Heart right ventricle (tissue), 16 donors: ENCODE data around the gene PFDN1. TPM values are rescaled to one million over a fixed set of nuclear protein-coding genes. Genes with fewer than 3 reads are reported as not detected.

Experiments
- ATAC-seq, 8 donors: fragments of 200-7000 bp; cut with Tn5 transposase; one replicate each; pipeline ENCODE4 v1.9.1; 2020; ENCODE audit warnings: mild to moderate bottlenecking in 8 of 8, moderate library complexity in 8 of 8, moderate number of reproducible peaks in 1 of 8
- DNase-seq, 2 donors: peaks; one replicate each; pipeline ENCODE4 v3.0.0-alpha.2; 2020
- H3K27ac ChIP-seq, 10 donors: fragments of 200-600 bp; sonication (generic) in 2 of 10; one replicate each; pipeline versions ENCODE4 v1.5.0 to v1.8.0; 2020 to 2022; ENCODE audit warnings: mild to moderate bottlenecking in 3 of 10
- H3K27me3 ChIP-seq, 7 donors: fragments of 200-600 bp; one replicate each; pipeline ENCODE4 v1.8.0; 2021 to 2022; ENCODE audit warnings: mild to moderate bottlenecking in 2 of 7
- H3K36me3 ChIP-seq, 9 donors: fragments of 200-600 bp; sonication (generic) in 1 of 9; one replicate each; pipeline versions ENCODE4 v1.5.0 to v1.8.0; 2020 to 2022; ENCODE audit warnings: mild to moderate bottlenecking in 2 of 9
- H3K4me1 ChIP-seq, 9 donors: fragments of 200-600 bp; sonication (generic) in 1 of 9; one replicate each; pipeline versions ENCODE4 v1.5.0 to v1.8.0; 2020 to 2022; ENCODE audit warnings: mild to moderate bottlenecking in 4 of 9
- H3K4me3 ChIP-seq, 10 donors: fragments of 200-600 bp; sonication (generic) in 2 of 10; one replicate each; pipeline versions ENCODE4 v1.5.0 to v1.8.0; 2020 to 2022; ENCODE audit warnings: mild to moderate bottlenecking in 7 of 10, moderate library complexity in 2 of 10
- H3K9me3 ChIP-seq, 11 donors: fragments of 200-600 bp in 10 of 11; sonication (generic) in 2 of 11; one replicate each; pipeline versions ENCODE4 v1.5.0 to v1.8.0; 2013 to 2022; ENCODE audit warnings: mild to moderate bottlenecking in 2 of 11, control low read depth in 1 of 11, moderate library complexity in 1 of 11
- CTCF ChIP-seq, 9 donors: fragments of 200-600 bp; sonication (generic) in 2 of 9; IDR thresholded peaks; one replicate each; pipeline versions ENCODE4 v1.5.0 to v1.8.0; 2021 to 2022; ENCODE audit warnings: antibody characterized with exemption in 9 of 9, mild to moderate bottlenecking in 5 of 9, moderate library complexity in 1 of 9
- WGBS, 2 donors: extraction: QIAGEN DNeasy Blood & Tissue Kit; methylation state at CpG; one replicate each; pipeline ENCODE4 v1.1.7; 2013; ENCODE audit warnings: inconsistent platforms in 1 of 2; 5-methylcytosine and 5-hydroxymethylcytosine counted together
- intact Hi-C, 10 donors: fragments of 100-400 bp; cut with DNase I; formaldehyde crosslinking; loops; one replicate each; pipeline versions ENCODE4 v1.11.1 to v1.14.2; 2022
- polyA plus RNA-seq, 2 donors: library from polyadenylated mRNA; stranded (reverse); fragments of 200-250 nt; gene quantifications; one replicate each; pipeline ENCODE4 v1.2.3, GENCODE V29; 2013
- total RNA-seq, 10 donors: library from RNA; stranded (reverse); fragmentation: NEBNext Ultra II Directional in 3 of 10; extraction: Animal tissue kit (Norgen Biotek cat#: 25700) in 3 of 10; gene quantifications; one replicate each; pipeline versions ENCODE4 v1.2.1 to v1.2.4, GENCODE V29; 2021 to 2023
- donor health status: Arrhythmogenic right ventricular cardiomyopathy.
- donor health status: ischemic (EF 13 %, LVEDD 7.1; RV severe dilation, severe dysfunction).
- donor health status: healthy with polysubstance abuse.
- donor health status: DM: no; HTN: yes; CAD: no.
- donor health status: DM: no; HTN: no; CAD: no.
- donor health status: ischemic (EF 25% LVEDD 6.9; RV normal size, moderate dysfunction).
- donor health status: ischemic (EF 25% LVEDD 5.7; RV mildly dilated, moderate dysfunction).
- donor health status: healthy.
- donor health status: DM: yes; HTN: yes; CAD: no.
- donor health status: Ischemic cardiomyopathy.
- donor health status: ischemic (EF 35%, LVEDD 5.7; RV mildly dilated, moderate dysfunction).
- donor health status: nonischemic (EF 11% LVEDD 7.7; RV severe dilation, severe dysfunction).
- donor health status: DM: yes; HTN: yes; CAD: no.
- donor health status: PGD.
- donor health status: ischemic (EF 29% LVEDD 5.4; RV normal size, mild dysfunction).
- donor health status: nonischemic (EF 23%, LVEDD 6.1; RV moderate dilation, normal function).

The PFDN1 gene
- total and polyA plus RNA-seq, 12 donors: 56.8 to 100 (median 80.7) TPM

- peaks cover 4 to 99% (median 77%) of the 10 kb centered on the region in 9 donors for H3K4me1 ChIP-seq
- TF ChIP-seq CTCF (IDR thresholded peaks at IDR 0.05): no peak
- intact Hi-C loops: loop anchor here in 2 of 10 donors (10.0 kb wide), 1 partner anchor 52 kb away; the partner anchor contains the start of gene HBEGF (in 2 of the 2)
- H3K27ac ChIP-seq: peak overlapping the region; percentile 43 to 88 (median 68)
- no peaks in the 10 kb centered on the region for H3K9me3 ChIP-seq
- peak in 4 of 8 donors; percentile 15 to 66 (median 39) for ATAC-seq
- no peaks in the 10 kb centered on the region for H3K27me3 ChIP-seq
- 78 to 83% methylated on average over 1 of the region's 1 CpG for WGBS, 2 donors
- H3K4me3 ChIP-seq: no peak overlapping the region
- H3K36me3 ChIP-seq: no peaks in the 10 kb centered on the region
- DNase-seq: no peak
Measured at GRCh38 chr5:140292212-140293036, 10.5 kb downstream of the PFDN1 start.

- 84% methylated on average over 7 of the region's 7 CpGs for WGBS, 2 donors
Measured at GRCh38 chr5:140287801-140288521, 14.9 kb downstream of the PFDN1 start.

GRCh38 chr5:140286424-140286823 is 16.5 kb downstream of the PFDN1 start:
- WGBS, 2 donors: 93 to 97% methylated on average over 4 to 5 of the region's 5 CpGs
- intact Hi-C loops: no loop called here
- no peak overlapping the region for H3K27ac ChIP-seq
- H3K36me3 ChIP-seq: peaks cover 0 to under 1% (median 0%) of the 10 kb centered on the region in 9 donors
- no peaks in the 10 kb centered on the region for H3K27me3 ChIP-seq
- H3K4me3 ChIP-seq: no peak overlapping the region
- H3K9me3 ChIP-seq: no peaks in the 10 kb centered on the region
- TF ChIP-seq CTCF (IDR thresholded peaks at IDR 0.05): no peak
- no peak for ATAC-seq
- no peak for DNase-seq
- H3K4me1 ChIP-seq: peaks cover 7 to 70% (median 39%) of the 10 kb centered on the region in 9 donors

More at GRCh38 chr5:140287801-140288521, 14.9 kb downstream of the PFDN1 start:
- Histone ChIP-seq H3K4me1 (peaks cover 11 to 85% (median 54%) of the 10 kb centered on the region in 9 donors), H3K27ac (no peak overlapping the region), H3K9me3 (no peaks in the 10 kb centered on the region), H3K36me3 (no peaks in the 10 kb centered on the region), H3K27me3 (no peaks in the 10 kb centered on the region), H3K4me3 (no peak overlapping the region)
- DNase-seq (no peak), ATAC-seq (no peak)
- TF ChIP-seq CTCF (IDR thresholded peaks at IDR 0.05): no peak
- intact Hi-C loops: loop anchor here in 1 of 10 donors (2.0 kb wide), 1 partner anchor 17 kb away; no protein-coding TSS in a partner anchor

GRCh38 chr5:140284013-140284412 is 18.9 kb downstream of the PFDN1 start:
- Histone ChIP-seq H3K27me3 (no peaks in the 10 kb centered on the region), H3K27ac (peak overlapping the region in 3 of 10 donors; percentile 13 to 38 (median 17)), H3K4me3 (no peak overlapping the region), H3K4me1 (peaks cover 11 to 56% (median 21%) of the 10 kb centered on the region in 9 donors), H3K9me3 (no peaks in the 10 kb centered on the region), H3K36me3 (peaks cover 0 to 24% (median 0%) of the 10 kb centered on the region in 9 donors)
- intact Hi-C loops: no loop called here
- no peak for TF ChIP-seq CTCF (IDR thresholded peaks at IDR 0.05)
- peak in 3 of 8 donors; percentile 42 to 69 (median 48) for ATAC-seq
- WGBS, 2 donors: 47 to 54% methylated on average over 3 of the region's 3 CpGs
- no peak for DNase-seq
